Tibial artery (tissue), 4 donors: ENCODE data around the gene C1QTNF8.
"Not testable (repeated sequence)": the region's sequence is repeated elsewhere in the genome, so short reads cannot be mapped to it uniquely, and the experiment has no call there.

Experiments
- DNase-seq, 2 donors: peaks; one replicate each; pipeline ENCODE4 v3.0.0-alpha.2; 2019
- H3K27ac ChIP-seq, 2 donors: fragments of 200-600 bp; sonication (generic) in 1 of 2; 1 replicate in 1 of 2; 2 replicates in 1 of 2; pipeline ENCODE4 v1.5.1; 2018 to 2019; ENCODE audit warnings: mild to moderate bottlenecking in 1 of 2
- H3K27me3 ChIP-seq, 2 donors: fragments of 200-600 bp; sonication (generic) in 1 of 2; one replicate each; pipeline versions ENCODE4 v1.5.1 to v1.6.0; 2016 to 2019
- H3K36me3 ChIP-seq, 3 donors: fragments of 200-600 bp; sonication (generic) in 2 of 3; one replicate each; pipeline ENCODE4 v1.5.1; 2016 to 2019; ENCODE audit warnings: mild to moderate bottlenecking in 2 of 3
- H3K4me1 ChIP-seq, 4 donors: fragments of 200-600 bp; sonication (generic) in 2 of 4; 1 replicate in 3 of 4; 2 replicates in 1 of 4; pipeline ENCODE4 v1.5.1; 2016 to 2019
- H3K4me3 ChIP-seq, 2 donors: fragments of 200-600 bp; sonication (generic) in 1 of 2; 1 replicate in 1 of 2; 2 replicates in 1 of 2; pipeline ENCODE4 v1.5.1; 2018 to 2019; ENCODE audit warnings: mild to moderate bottlenecking in 2 of 2
- H3K9me3 ChIP-seq, 3 donors: fragments of 200-600 bp; sonication (generic) in 1 of 3; one replicate each; pipeline ENCODE4 v1.5.1; 2016 to 2019
- CTCF ChIP-seq, 2 experiments: fragments of 200-600 bp in 1 of 2; fragments of 450-650 bp in 1 of 2; IDR thresholded peaks; one replicate each; pipeline ENCODE4 v1.5.1; 2017 to 2019; ENCODE audit warnings: antibody characterized with exemption in 2 of 2, mild to moderate bottlenecking in 1 of 2, moderate library complexity in 1 of 2
- intact Hi-C: fragments of 100-400 bp; cut with DNase I; formaldehyde crosslinking; loops from one replicate; pipeline ENCODE4 v1.15.0; 2023; ENCODE audit warnings: low total_unique reads

Gene C1QTNF8

GRCh38 chr16:1094124-1094479 is 1.9 kb downstream of the C1QTNF8 start:
- no peak for TF ChIP-seq CTCF (IDR thresholded peaks at IDR 0.05)
- no peak for DNase-seq
- Histone ChIP-seq H3K9me3 (no peaks in the 10 kb centered on the region), H3K4me3 (no peak overlapping the region), H3K36me3 (no peaks in the 10 kb centered on the region), H3K27me3 (no peaks in the 10 kb centered on the region), H3K4me1 (peaks cover 7 to 82% (median 68%) of the 10 kb centered on the region in 4 donors), H3K27ac (peak overlapping the region; percentile 96 to 97)
- intact Hi-C loops = no loop called here

GRCh38 chr16:1093284-1094123 is 2.5 kb downstream of the C1QTNF8 start:
- Histone ChIP-seq H3K4me1 (peaks cover 7 to 82% (median 68%) of the 10 kb centered on the region in 4 donors), H3K27me3 (no peaks in the 10 kb centered on the region), H3K4me3 (no peak overlapping the region), H3K9me3 (no peaks in the 10 kb centered on the region), H3K27ac (peak overlapping the region; percentile 96 to 97), H3K36me3 (no peaks in the 10 kb centered on the region)
- intact Hi-C loops = no loop called here
- TF ChIP-seq CTCF (IDR thresholded peaks at IDR 0.05) = no peak
- DNase-seq = no peak

- H3K9me3 ChIP-seq, H3K27ac ChIP-seq, H3K36me3 ChIP-seq, H3K27me3 ChIP-seq, DNase-seq, intact Hi-C loops, H3K4me3 ChIP-seq: not testable (repeated sequence)
- peaks cover 7 to 82% (median 63%) of the 10 kb centered on the region in 4 donors for H3K4me1 ChIP-seq
Observed at GRCh38 chr16:1092685-1093283, 3.3 kb downstream of the C1QTNF8 start.

- Histone ChIP-seq H3K36me3 (no peaks in the 10 kb centered on the region), H3K4me3 (no peak overlapping the region), H3K4me1 (peaks cover 7 to 76% (median 57%) of the 10 kb centered on the region in 4 donors), H3K9me3 (no peaks in the 10 kb centered on the region), H3K27ac (peak overlapping the region; percentile 86), H3K27me3 (no peaks in the 10 kb centered on the region)
- intact Hi-C loops = no loop called here
- no peak for DNase-seq
- no peak for TF ChIP-seq CTCF (IDR thresholded peaks at IDR 0.05)
Observed at GRCh38 chr16:1091992-1092552, 4.0 kb downstream of the C1QTNF8 start.

- TF ChIP-seq CTCF (IDR thresholded peaks at IDR 0.05) = no peak
- Histone ChIP-seq H3K36me3 (no peaks in the 10 kb centered on the region), H3K4me1 (peaks cover 0 to 64% (median 46%) of the 10 kb centered on the region in 4 donors), H3K27me3 (no peaks in the 10 kb centered on the region), H3K9me3 (no peaks in the 10 kb centered on the region), H3K4me3 (peak overlapping the region; percentile 48 to 51), H3K27ac (peak overlapping the region; percentile 86)
- intact Hi-C loops = no loop called here
- DNase-seq = no peak
Observed at GRCh38 chr16:1090620-1091587, 5.1 kb downstream of the C1QTNF8 start.
